Progenitor cell of endocrine pancreas (in vitro differentiated cells): ENCODE results near the gene STK32A. TPM values are rescaled to one million over a fixed set of nuclear protein-coding genes. Genes with fewer than 3 reads are reported as not detected.
A peak's percentile ranks its signal among the peaks of the same experiment; 100 is the strongest.
"Not testable (repeated sequence)": the region's sequence is repeated elsewhere in the genome, so short reads cannot be mapped to it uniquely, and the experiment has no call there.

Experiments used
- DNase-seq: peaks from one replicate; pipeline ENCODE4 v3.0.0; 2021; ENCODE audit warnings: low spot score; ENCODE audit not compliant: unreplicated experiment
- H3K27ac Mint-ChIP-seq: 2 replicates; pipeline ENCODE4 v1.8.0; 2021; ENCODE audit warnings: mild to moderate bottlenecking, moderate library complexity, mixed read lengths
- H3K27me3 Mint-ChIP-seq: 2 replicates; pipeline ENCODE4 v1.8.0; 2021; ENCODE audit warnings: mixed read lengths
- H3K36me3 Mint-ChIP-seq: 2 replicates; pipeline ENCODE4 v1.8.0; 2022; ENCODE audit warnings: mixed read lengths; ENCODE audit not compliant: insufficient read depth
- H3K4me1 Mint-ChIP-seq: 2 replicates; pipeline ENCODE4 v1.8.0; 2021; ENCODE audit warnings: low read depth, mixed read lengths
- H3K4me3 Mint-ChIP-seq: 2 replicates; pipeline ENCODE4 v1.8.0; 2021; ENCODE audit warnings: low read depth, mild to moderate bottlenecking, moderate library complexity, mixed read lengths
- H3K9me3 Mint-ChIP-seq: 2 replicates; pipeline ENCODE4 v1.8.0; 2021; ENCODE audit warnings: low read depth, mixed read lengths
- total RNA-seq: library from RNA; stranded (reverse); gene quantifications from 2 replicates; pipeline ENCODE4 v1.2.1, GENCODE V29; 2021
- TF ChIP-seq, protein P1 (sequence below): fragments of 200-600 bp; sonication (generic); IDR thresholded peaks from one replicate; pipeline ENCODE4 v1.5.0; 2021; ENCODE audit warnings: antibody characterized with exemption, mild to moderate bottlenecking; ENCODE audit not compliant: unreplicated experiment

Gene STK32A
- total RNA-seq, 1 donor from 2014 or later, result 1.3 TPM

DNA sequence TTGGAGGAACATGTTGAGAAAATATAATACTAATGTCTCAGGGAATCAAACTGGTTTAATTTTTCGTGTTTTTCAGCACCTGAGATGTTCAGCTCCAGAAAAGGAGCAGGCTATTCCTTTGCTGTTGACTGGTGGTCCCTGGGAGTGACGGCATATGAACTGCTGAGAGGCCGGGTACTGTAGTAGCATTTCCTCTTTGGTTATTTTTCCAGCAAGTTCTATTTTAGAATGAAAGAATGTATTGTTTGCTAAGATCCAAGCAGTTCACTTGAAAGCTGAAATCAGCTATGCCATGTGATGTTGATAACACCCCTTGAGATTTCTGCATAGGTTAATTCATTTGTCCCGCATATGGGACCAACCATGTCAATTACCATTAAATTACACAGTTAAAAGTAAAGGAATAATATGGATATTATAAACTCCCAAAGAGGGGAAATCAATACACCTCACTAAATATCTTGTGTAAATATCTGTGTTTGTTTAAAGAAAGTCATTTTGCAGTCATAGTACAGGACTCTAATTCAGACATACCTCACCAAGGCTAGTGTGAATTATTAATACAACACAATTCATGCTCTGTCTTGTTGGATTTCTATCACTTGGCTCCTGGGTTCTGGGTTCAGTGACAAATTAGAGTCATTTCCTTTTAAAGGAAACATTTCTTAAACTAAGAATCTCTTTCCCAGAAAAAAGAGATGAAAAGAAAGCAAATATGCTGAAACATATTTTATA, 126.8 kb downstream of the STK32A start:
- no peak overlapping the region for H3K27ac Mint-ChIP-seq
- no peak overlapping the region for H3K4me3 Mint-ChIP-seq
- no peaks in the 10 kb centered on the region for H3K36me3 Mint-ChIP-seq
- no peaks in the 10 kb centered on the region for H3K27me3 Mint-ChIP-seq
- H3K9me3 Mint-ChIP-seq, result no peaks in the 10 kb centered on the region
- no peak for DNase-seq
- TF ChIP-seq, protein P1, sequence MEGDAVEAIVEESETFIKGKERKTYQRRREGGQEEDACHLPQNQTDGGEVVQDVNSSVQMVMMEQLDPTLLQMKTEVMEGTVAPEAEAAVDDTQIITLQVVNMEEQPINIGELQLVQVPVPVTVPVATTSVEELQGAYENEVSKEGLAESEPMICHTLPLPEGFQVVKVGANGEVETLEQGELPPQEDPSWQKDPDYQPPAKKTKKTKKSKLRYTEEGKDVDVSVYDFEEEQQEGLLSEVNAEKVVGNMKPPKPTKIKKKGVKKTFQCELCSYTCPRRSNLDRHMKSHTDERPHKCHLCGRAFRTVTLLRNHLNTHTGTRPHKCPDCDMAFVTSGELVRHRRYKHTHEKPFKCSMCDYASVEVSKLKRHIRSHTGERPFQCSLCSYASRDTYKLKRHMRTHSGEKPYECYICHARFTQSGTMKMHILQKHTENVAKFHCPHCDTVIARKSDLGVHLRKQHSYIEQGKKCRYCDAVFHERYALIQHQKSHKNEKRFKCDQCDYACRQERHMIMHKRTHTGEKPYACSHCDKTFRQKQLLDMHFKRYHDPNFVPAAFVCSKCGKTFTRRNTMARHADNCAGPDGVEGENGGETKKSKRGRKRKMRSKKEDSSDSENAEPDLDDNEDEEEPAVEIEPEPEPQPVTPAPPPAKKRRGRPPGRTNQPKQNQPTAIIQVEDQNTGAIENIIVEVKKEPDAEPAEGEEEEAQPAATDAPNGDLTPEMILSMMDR, result no peak
- H3K4me1 Mint-ChIP-seq, result peaks cover 5% of the 10 kb centered on the region

DNA sequence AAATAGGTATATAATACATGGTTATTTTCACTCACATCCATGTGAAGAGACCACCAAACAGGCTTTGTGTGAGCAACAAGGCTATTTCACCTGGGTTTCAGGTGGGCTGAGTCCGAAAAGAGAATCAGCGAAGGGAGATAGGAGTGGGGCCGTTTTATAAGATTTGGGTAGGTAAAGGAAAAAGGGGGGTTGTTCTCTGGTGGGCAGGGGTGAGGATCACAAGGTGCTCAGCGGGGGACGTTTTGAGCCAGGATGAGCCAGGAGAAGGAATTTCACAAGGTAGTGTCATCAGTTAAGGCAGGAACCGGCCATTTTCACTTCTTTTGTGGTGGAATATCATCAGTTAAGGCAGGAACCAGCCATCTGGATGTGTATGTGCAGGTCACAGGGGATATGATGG, 132.6 kb downstream of the STK32A start:
- H3K36me3 Mint-ChIP-seq, H3K4me3 Mint-ChIP-seq, H3K27ac Mint-ChIP-seq, H3K9me3 Mint-ChIP-seq, DNase-seq, H3K4me1 Mint-ChIP-seq, H3K27me3 Mint-ChIP-seq: not testable (repeated sequence)

DNA sequence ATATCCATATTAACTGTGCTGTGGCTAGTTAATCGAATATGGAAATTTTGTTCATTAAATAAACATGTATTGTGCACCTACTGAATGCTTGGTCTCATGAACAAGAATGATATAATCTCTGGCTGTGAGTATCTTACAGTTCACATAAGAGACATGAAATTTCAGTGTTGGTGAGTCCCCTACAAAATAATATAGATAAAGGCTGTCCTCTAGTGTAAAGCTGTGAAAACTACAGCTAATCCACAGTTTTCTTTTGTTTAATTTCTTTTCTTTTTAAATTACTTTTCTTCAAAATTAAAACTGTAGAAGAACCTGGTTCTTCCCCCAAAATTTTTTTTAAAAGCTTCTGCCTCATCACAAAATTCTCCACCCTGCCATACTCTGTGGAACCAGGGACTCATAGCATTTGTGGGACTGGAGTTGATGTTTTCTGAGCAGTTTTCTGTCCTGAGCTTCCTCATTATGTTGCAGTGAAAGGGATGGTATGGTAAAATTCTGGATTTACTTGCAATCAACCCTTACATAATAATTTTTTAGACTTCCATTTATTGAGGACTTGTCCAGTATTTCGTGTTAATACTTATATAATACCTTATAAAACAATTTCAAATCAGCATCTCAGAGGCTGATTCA, 135.0 kb downstream of the STK32A start:
- Mint-ChIP-seq H3K4me1 (no peaks in the 10 kb centered on the region), H3K9me3 (no peaks in the 10 kb centered on the region), H3K27ac (no peak overlapping the region), H3K27me3 (no peaks in the 10 kb centered on the region), H3K4me3 (no peak overlapping the region), H3K36me3 (no peaks in the 10 kb centered on the region)
- TF ChIP-seq, protein P1, result peak; percentile 61
- no peak for DNase-seq

DNA sequence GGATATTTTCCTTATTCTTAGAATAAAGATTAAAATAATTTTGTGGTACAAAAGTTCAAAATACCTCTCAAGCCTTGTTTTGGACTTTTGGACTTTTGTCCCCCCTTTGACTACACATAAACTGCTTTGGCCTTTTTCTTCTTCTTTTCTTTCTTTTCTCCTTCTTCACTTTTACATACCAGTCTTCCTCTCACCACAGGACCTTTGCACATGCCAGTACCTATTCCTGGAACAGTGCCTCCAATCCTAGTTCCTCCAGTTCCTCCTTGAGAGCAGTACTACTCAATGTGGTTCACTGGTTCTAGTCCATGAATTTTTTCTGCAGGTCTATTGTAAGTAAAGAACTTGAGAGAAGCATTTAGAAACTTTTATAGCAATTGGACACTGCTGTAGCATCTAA, 136.5 kb downstream of the STK32A start:
- Mint-ChIP-seq H3K4me3 (no peak overlapping the region), H3K36me3 (no peaks in the 10 kb centered on the region), H3K27ac (no peak overlapping the region), H3K4me1 (no peaks in the 10 kb centered on the region), H3K27me3 (no peaks in the 10 kb centered on the region), H3K9me3 (no peaks in the 10 kb centered on the region)
- no peak for DNase-seq
- TF ChIP-seq, protein P1, result no peak

- TF ChIP-seq, protein P1, result no peak
- no peak for DNase-seq
- Mint-ChIP-seq H3K9me3 (no peaks in the 10 kb centered on the region), H3K4me3 (no peak overlapping the region), H3K36me3 (no peaks in the 10 kb centered on the region), H3K4me1 (no peaks in the 10 kb centered on the region), H3K27ac (no peak overlapping the region), H3K27me3 (no peaks in the 10 kb centered on the region)
These were observed 137.4 kb downstream of the STK32A start for GRCh38 chr5:147372191-147372590.

DNA sequence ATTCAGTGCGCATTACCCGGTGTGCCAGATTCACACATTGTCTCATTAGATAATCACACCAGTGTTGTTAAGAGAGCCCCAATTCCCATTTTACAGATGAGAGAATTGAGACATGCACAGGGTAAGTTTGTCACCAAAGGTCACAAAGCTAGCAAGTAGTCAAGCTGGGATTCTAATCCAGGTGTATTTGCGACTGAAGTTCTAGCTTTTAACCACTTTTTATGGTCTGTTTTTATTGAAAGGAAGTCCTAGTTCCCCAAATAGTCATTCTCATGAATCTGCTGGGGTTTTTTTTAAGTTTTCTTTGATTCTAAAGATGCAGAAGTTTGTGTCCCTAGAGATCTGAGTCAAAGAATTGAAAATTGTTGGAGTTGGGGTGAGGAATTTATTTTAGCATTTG, 138.5 kb downstream of the STK32A start:
- Mint-ChIP-seq H3K36me3 (no peaks in the 10 kb centered on the region), H3K27ac (no peak overlapping the region), H3K4me3 (no peak overlapping the region), H3K9me3 (no peaks in the 10 kb centered on the region), H3K27me3 (no peaks in the 10 kb centered on the region), H3K4me1 (no peaks in the 10 kb centered on the region)
- TF ChIP-seq, protein P1, result no peak
- no peak for DNase-seq
